Activated CD4-positive, alpha-beta T cell treated with anti-CD3 and anti-CD28 coated beads for 1 hour (primary cell): Measurements from ENCODE around the gene CHRM1.
"Not testable (repeated sequence)": the region's sequence is repeated elsewhere in the genome, so short reads cannot be mapped to it uniquely, and the experiment has no call there.

Experiments used
- DNase-seq: peaks from one replicate; pipeline ENCODE4 v3.0.0-alpha.2; 2020

Gene CHRM1, protein sequence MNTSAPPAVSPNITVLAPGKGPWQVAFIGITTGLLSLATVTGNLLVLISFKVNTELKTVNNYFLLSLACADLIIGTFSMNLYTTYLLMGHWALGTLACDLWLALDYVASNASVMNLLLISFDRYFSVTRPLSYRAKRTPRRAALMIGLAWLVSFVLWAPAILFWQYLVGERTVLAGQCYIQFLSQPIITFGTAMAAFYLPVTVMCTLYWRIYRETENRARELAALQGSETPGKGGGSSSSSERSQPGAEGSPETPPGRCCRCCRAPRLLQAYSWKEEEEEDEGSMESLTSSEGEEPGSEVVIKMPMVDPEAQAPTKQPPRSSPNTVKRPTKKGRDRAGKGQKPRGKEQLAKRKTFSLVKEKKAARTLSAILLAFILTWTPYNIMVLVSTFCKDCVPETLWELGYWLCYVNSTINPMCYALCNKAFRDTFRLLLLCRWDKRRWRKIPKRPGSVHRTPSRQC

DNA sequence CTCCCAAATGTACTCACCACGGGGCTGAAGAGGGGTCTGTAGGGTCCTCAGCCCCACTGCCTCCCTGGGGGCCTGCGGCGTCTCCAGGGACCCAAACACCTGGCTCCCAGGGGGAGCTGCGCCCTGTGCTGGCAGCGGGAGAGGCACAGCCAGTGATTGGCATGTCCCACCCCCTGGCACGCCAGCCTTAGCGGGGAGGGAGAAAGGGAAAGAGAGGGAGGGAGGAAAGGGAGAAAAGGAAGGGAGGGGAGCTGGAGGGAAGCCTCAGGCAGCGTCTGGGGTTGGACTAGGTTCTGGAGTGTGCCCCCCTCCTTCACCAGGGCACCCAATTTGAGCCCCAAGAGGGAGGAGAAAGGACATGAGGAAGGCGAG lies at the start of gene CHRM1:
Gene CHRM1 (minus strand): TSS at position 163 of the 372 bp plus-strand sequence. CDS start 10,263 bp downstream, outside the sequence.
- no peak for DNase-seq

DNA sequence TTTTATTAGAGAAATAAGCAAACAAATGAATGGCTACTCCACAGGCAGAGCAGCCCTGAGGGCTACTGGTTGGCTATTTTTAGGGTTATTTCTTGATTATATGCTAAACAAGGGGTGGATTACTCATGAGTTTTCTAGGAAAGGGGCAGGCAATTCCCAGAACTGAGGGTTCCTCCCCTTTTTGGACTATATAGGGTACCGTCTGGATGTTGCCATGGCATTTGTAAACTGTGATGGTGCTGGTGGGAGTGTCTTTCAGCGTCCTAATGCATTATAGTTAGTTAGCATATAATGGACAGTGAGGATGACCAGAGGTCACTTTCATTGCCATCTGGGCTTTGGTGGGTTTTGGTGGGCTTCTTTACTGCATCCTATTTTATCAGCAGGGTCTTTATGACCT lies 44.4 kb upstream of the CHRM1 start:
- DNase-seq = no peak

- DNase-seq = no peak
These were observed 41.2 kb upstream of the CHRM1 start for GRCh38 chr11:62962391-62962790.

DNA sequence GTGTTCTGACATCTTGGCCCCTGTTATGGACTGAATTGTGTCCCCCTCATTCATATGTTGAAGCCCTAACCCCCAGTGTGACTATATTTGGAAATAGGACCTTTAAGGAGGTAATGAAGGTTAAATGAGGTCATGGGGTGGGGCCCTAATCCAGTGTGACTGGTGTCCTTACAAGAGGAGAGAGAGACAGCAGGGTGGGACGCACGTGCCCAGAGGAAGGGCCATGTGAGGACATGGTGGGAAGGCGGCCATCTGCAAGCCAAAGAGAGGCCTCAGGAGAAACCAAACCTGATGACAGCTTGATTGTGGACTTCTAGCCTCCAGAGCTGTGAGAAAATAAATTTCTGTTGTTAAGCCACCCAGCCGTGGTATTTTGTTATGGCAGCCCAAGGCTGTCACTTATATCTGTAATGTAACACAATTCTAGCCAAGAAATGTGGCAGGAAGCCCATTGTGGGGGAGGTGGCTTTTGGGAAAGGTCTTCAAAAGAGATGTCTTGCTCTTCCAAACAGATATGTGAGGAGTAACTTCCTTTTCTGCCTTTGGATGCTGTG lies 39.9 kb upstream of the CHRM1 start:
- no peak for DNase-seq

- DNase-seq = no peak
These were observed 38.3 kb upstream of the CHRM1 start for GRCh38 chr11:62959422-62959980.

GRCh38 chr11:62958547-62959421 lies 37.6 kb upstream of the CHRM1 start:
- DNase-seq = no peak

- no peak for DNase-seq
These were observed 36.0 kb upstream of the CHRM1 start for GRCh38 chr11:62957147-62957546.

DNA sequence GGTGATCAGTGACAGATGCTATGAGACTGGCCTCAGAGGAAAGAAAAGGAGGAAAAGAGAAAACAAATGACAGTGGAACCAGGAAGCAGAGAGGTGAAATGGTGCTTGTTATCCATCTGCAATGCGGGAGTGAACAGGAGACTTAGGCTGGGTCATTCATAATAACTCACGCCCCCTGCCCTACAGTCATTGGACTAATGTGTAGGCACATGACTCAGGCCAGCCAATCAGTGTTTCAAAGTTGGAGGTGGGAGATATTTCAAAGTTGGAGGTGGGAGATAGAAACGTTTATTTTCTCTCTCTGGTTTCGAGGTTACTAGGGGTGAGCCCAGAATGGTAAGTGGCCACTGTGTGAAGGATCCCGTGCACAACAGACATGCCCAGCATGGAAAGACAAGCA lies 33.3 kb upstream of the CHRM1 start:
- DNase-seq = no peak

- DNase-seq = no peak
These were observed 32.6 kb upstream of the CHRM1 start for GRCh38 chr11:62953811-62954210.

- no peak for DNase-seq
These were observed 27.7 kb upstream of the CHRM1 start for GRCh38 chr11:62948765-62949320.

DNA sequence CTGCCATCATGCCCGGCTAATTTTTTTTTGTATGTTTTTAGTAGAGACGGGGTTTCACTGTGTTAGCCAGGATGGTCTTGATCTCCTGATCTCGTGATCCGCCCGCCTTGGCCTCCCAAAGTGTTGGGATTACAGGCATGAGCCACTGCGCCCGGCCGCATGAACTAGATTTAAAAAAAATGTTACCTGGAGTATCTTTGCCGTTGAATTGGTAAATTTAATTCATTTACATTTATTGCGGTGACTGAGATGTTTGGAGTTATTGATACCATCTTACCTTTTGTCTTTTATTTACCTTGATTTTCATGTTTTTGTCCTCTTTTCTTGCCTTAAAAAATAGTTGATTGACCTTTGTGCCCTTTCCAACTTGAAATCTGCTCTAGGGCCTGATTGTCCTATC lies 24.4 kb upstream of the CHRM1 start:
- not testable (repeated sequence) for DNase-seq

- DNase-seq = not testable (repeated sequence)
These were observed 16.4 kb upstream of the CHRM1 start for GRCh38 chr11:62937528-62937927.

GRCh38 chr11:62934496-62934785 lies 13.3 kb upstream of the CHRM1 start:
- no peak for DNase-seq

GRCh38 chr11:62933750-62934495 lies 12.8 kb upstream of the CHRM1 start:
- no peak for DNase-seq

DNA sequence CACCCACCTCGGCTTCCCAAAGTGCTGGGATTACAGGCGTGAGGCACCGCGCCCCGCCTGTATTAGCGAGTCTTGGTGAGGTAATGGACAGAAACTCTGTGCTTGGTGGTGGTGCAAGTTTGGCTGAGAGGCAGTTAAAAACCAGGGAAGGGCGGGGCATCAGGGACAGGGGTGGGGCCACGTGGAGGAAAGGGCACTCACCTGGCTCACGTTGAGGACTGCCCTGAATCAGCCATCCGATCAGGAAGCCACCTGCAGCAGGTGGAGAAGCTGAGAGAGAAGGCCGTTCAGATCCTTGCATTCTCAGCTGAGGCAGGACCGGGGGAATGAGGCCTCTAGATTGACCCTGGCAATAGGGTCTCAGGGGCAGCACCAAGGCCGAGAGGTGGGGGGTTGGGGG lies 12.1 kb upstream of the CHRM1 start:
- no peak for DNase-seq

DNA sequence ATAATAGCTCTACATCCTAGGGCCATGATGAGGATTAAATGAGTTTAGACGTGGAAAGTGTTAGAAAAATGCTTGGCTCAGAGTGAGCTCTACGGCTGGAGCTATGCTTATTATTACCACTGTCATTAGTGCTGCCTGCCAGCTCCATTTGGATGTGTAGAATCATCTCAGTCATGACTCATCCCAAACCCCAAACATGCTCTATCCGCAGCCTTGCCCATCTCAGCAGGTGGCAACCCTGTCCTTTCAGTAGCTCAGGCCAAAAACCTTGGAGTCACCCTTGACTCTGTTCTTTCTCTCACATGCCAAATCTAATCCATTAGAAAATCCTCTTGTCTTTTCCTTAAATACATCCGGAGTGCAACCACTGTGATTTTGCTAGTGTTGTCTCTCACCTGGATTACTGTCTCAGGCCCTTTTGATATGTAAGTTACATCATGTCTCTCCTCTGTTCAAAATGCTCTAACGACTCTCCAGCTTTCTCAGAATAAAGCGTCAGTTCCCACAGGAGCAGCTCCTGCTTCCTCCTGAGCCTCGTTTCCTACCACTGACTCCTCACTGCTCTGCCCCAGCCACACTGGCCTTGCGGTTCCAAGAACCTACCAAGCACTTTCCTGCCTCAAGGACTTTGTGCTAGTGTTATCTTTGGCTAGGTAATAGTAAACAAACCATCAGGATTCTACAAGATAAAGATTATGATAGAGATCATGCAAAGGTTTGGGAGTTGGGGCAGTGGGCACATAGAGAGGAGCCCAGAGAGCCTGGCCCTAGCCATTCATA lies 10.5 kb upstream of the CHRM1 start:
- DNase-seq = no peak

DNA sequence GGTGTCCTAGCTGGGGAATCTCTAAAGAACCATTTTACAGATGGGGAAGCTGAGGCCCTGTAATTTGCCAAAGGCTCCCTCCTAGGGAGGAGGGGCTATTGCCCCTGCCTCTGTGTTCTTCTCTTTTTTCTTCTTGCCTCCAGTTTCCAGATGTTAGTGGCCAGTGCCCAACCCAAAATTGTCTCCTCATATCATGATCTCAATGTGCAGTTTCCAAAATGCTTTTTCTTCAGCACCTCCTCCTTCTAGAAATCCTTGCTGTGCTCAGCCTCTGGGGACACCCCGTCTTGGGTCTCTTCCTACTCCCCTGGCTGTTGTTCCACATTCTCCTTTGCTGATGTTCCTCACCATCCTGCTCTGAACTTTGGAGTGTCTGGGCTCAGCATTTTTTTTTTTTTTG lies 9.5 kb upstream of the CHRM1 start:
- DNase-seq = no peak

DNA sequence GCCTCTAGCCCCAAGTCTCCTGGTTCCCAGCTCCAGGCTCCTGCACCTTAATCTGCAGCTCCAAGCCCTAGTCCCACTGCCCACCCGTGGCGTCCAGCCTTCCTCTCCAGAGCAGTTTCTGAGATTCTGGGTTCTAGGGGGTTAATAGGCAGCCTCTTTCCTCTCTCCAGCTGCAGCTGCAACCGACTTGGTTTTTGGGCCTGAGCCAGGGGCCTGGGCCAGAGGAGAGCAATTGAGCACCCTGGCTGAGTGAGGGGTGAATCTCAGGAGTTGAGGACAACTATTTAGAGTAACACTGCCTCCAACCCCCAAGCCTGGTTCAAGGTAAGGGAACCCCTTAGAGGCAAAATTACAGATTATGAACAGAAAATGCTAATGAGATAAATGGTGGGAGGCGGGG lies 9.0 kb upstream of the CHRM1 start:
- DNase-seq = no peak

- DNase-seq = no peak
These were observed 6.8 kb upstream of the CHRM1 start for GRCh38 chr11:62928011-62928410.

DNA sequence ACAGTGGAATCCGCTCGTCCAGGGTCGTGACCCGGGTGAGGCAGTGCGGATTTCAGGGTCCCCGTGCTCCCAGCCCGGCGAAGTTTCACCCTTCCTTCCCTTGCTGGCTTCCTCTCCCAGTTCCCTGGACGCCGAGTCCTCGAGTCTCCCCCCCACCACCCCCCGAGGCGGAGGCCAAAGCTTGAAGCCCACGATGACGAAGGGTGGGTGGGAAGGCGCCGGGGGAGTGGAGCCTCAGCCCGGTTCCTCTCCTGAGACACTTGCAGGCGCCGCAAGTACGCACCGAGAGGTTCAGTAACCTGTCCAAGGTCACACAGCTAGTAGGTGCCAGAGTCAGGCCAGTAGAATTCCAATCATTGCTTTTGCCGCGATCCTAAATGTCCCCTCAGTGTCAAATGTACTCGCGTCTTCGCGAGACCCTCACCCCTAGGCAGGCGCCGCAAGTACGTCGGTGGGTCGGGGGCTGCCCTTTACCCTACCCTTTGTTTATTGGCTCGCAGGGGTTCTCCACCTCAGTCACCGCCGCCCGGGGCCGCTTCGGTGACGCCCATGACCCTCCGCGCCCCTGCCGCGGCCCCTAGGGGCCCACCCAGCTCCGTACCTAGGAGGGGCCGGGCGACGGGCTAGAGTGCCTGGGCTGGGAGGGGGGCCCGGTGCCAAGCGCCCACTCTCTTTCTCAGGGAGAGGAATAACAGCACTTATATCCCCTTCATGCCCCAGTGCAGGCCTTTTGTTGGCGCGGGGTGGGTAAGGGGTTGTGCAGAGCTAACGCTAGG lies 5.7 kb upstream of the CHRM1 start:
- no peak for DNase-seq
